GM18909 (cell line): ENCODE measurements around the gene KDM8.
"Not testable (repeated sequence)": the region's sequence is repeated elsewhere in the genome, so short reads cannot be mapped to it uniquely, and the experiment has no call there.

ENCODE experiments used
- ATAC-seq: cut with Tn5 transposase; IDR thresholded peaks from one replicate; pipeline ENCODE4 v1.9.1; 2021; ENCODE audit warnings: mild to moderate bottlenecking; ENCODE audit not compliant: unreplicated experiment, poor library complexity

The KDM8 gene

DNA sequence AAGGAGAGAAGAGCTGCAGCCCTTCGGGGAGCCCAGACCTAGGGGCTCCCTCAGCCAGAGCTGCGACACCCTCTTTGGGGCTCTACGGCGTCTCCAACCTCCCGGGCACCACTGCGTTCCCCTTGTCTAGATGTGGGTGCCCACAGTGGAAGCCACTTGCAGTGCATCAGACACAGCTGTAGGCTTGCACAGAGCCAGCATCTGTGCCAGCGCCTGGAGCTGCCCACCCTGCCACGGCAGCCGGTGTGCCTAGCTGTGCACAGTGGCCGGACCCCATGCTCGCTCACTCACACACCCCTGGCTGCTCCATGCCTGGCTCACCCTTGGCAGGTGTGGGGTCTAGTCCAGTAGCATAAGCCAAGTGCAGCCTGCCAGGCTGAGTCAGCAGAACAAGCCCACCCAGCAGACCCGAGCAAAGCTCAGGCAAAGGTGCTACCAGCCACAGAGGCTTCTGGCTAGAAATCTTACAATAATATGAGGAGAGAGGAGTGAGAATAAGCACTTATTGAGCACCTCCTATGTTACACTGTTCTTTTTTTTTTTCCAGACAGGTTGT lies 12.9 kb upstream of the KDM8 start:
- ATAC-seq: no peak

DNA sequence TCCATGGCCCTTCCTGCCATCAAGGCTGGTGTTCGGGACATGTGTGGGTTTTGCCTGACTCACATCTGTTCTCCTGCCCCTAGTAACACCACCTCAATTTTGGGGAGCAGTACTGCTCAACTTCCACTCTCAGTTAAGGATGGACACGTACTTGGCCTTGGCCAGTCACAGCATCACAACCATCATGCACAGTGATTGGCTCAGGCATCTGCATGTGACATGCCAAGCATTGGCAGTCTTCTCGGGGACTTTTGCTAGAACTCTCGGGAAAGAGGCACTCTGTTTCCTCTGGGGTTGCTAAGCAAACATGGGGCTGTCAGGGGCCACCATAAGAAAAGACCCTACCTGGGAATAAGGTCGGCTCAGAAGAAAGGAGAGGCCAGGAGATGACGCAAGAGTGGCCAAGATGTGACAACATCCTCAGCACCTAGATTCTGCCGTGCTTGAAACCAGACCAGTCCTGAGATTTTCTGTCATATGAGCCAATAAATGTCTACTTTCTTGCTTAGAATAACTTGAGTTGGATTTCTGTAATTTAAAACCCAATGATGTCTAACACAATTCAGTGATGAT lies 11.9 kb upstream of the KDM8 start:
- ATAC-seq: no peak

DNA sequence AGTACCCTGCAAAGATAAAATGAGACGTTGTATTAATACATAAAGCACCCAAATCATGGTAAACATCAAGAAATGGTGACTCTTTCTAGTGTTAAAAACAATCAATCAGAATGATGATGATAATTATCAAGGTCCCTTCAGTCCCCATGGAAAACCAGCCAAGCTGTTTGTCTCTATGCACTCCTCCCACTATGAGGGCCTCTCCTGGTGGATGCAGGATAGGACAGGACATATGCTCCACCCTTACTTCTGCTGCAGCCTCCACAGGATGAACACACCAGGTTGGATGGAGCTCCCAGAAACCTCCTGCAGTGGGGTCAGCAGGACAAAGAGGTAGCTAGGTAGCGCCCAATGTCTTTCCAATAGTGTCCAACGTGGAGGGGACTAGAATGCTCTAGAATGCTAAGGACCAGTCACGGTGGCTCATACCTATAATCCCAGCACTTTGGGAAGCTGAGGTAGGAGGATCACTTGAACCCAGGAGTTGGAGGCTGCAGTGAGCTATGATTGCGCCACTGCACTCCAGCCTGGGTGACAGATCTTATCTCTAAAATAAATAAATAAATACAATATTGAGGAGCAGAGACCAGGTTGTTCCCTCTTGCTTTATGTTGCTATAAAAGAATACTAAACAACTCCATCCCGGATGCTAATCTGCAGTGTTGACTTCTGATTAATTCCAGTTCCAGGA lies 9.9 kb upstream of the KDM8 start:
- ATAC-seq: no peak

DNA sequence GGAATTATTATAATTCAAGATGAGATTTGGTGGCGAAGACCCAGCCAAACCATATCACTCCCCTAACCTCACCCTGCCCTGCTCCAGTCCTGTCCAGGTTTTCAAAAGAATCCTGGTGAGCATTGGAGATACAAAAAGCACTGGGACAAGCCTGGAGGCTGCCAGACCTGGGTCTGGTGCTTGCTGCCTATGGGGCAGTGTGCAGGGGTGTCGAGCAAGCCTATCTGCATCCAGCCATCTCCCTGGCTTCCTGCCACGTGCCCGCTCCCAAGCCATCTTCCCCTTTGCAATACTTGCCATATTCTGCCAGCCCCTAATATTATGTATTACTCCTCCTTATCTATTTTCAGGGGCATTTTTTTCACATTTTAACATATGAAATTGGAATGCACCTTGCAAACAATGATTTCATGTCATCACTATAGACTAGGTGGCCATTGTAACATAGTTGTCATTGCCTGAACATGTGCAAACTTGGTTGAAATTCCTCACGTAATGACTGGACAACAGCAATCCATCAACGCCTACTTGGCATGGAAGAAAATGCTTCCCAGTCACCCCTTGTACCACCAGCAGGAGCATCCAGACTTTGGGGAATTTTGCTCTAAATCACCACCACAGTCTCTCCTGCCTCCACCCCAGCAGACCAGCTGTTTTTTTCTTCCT lies 8.1 kb upstream of the KDM8 start:
- no peak for ATAC-seq

DNA sequence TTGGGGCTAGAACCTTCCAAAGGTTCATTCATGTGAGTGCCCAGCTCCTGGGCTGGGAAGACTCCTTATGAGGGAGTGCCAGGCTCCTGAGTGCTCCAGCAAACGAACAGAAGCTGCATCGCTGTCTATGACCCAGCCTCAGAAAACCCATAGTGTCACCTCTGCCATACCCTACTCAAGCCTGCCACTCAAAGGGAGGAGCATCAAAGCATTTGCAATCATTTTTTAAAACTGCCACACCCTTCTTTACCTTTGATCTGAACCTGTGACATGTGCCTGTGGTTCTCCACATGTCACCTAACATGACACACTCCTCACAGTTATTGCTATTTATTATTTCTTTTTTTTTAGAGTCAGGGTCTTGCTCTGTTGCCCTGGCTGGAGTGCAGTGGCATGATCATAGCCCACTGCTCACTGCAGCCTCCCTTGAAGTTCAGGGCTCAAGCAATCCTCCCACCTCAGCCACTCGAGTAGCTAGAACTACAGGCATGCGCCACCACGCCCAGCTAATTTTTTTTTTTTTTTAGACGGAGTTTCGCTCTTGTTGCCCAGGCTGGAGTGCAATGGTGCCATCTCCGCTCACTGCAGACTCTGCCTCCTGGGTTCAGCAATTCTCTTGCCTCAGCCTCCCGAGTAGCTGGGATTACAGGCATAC lies 7.3 kb upstream of the KDM8 start:
- ATAC-seq: no peak

DNA sequence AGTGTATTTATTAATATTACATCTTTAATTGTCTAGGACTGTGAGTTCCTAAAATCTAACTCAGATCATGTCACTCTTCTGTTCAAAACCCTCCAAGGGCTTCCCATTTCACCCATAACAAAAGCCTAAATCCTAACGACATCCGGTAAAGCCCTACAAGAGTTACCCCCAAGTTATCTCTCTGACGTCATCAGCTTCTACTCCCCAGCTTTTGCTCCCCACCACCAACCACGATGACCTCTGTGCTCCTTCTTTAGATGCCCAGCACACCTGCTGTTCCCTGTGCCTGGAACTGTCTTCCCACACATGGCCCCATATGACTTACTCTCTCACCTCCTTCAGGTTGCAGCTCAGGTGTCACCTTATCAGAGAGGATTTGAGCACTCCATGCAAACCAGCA lies 6.3 kb upstream of the KDM8 start:
- ATAC-seq: no peak

DNA sequence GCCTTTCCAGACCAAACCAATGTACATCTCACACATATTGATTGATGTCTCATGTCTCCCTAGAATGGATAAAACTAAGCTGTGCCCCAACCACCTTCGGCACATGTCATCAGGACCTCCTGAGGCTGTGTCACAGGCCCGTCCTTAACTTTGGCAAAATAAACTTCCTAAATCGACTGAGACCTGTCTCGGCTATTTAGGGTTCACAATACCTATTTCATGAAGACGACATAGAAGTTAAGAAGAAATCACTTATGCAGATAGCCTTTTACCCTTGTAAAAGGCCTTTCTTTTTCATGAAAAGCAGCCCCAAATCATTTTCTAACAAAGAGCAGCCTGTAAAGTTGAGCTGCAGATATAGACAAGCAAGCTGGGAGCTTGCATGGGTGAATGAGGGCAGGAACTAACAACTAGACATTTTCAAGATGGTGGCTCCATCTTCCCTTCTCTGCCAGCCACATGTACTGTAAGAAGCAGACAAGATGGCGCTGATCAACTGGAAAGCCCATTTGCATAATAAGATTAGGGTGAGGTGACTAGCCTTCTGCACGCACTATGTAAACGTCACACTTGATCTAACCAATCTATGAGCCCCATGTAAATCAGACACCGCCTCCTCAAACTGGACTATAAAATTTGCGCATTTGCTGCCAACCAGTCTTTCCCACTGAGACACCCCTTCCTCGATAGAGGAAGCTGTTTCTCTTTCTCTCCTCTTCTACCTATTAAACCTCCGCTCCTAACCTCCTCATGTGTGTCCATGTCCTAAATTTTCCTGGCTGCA lies 4.7 kb upstream of the KDM8 start:
- ATAC-seq: no peak

DNA sequence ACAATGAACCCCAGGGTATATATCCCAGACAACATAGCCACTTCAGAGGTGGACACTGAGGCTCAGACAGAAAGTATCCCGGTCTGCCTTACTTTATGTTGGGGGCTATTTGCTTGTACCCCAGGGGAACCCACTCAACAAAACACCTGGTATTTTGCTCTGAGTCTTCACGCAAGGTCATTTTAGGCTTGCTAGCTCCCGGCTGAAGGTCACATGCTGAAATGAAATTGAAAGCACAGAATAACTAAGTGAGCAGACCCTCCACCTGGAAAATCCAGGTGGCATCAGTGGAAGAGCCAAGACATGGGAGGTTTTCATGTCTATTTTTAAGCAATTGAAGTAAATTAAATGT lies 4.1 kb upstream of the KDM8 start:
- ATAC-seq: no peak

DNA sequence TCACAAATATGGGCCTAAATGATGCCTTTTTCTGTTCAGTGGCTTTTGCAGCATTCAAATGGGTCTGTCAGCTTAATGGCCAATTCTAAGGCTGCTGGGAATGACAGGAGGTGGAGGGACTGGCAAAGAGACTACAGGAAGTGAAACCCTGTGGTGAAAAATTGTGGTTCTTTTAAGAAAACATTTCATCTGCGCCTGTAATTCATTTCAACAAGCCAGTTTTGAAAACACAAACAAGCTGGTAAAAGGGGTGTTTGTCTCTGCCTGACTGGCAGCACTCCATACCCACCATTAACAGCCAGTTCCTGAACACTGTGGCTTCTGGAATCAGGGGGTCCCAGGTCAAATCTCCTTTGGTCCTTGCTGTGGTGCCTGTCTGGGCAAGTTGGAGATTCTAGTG lies 3.6 kb upstream of the KDM8 start:
- peak; percentile 40 for ATAC-seq

DNA sequence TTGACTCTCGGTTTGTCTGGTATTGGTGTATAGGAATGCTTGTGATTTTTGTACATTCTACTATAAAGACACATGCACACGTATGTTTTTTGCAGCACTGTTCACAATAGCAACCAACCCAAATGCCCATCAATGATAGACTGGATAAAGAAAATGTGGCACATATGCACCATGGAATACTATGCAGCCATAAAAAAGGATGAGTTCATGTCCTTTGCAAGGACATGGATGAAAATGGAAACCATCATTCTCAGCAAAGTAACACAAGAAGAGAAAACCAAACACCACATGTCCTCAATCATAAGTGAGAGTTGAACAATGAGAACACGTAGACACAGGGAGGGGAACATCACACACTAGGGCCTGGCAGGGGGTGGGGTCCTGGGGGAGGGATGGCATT lies 2.4 kb upstream of the KDM8 start:
- ATAC-seq: not testable (repeated sequence)

DNA sequence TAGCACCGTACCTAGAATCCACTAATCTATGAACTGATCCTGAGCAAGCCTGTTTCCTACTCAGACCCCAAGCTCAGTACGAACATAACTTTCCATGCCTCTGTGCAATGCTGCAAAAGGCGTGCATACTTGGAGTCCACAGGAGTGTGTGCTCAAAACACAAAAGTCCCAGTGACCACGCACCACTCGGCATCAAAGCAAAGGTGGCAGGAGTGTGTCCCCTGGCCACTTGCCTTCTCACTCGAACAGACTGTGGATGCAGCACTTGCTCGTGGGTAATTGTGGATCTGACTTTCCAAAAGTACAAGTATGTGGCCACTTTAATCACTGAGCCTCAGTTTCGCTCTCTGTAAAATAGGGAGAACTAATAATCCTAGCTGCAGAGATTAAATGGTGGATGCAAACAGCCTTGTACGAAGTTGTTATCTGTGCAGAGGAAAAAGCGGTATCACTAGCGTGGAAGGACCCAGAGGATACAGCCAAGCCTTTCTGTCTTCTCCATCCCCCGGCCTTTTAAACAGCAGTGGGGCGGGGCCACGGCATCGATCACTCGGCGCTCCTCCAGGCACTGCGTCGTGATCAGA lies 311 bp upstream of the KDM8 start:
- ATAC-seq: peak; percentile 69

DNA sequence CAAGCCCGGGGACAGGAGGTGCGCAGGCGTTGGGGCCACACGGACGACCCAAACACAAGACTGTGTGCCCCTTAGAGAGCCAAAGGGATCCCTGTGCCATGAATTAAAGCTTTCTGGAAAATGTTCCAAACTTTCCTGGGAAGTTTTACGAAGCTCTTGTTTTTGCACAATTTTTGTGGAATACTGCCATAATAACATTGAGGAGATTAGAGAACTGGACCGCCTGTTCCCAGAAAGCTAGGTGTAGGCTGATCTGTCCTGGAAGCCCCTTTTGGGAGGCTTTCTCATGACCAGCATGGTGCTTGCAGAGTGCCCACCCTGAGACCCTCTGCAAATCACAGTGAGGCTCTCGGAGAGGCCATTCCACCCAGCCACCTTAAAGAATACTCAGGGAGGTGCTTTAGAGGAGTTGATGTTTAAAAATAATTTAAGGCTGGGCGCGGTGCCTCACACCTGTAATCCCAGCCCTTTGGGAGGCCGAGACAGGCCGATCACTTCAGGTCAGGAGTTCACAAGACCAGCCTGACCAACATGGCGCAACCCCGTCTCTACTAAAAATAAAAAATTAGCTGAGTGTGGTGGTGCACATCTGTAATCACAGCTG lies 1.1 kb downstream of the KDM8 start:
- no peak for ATAC-seq

DNA sequence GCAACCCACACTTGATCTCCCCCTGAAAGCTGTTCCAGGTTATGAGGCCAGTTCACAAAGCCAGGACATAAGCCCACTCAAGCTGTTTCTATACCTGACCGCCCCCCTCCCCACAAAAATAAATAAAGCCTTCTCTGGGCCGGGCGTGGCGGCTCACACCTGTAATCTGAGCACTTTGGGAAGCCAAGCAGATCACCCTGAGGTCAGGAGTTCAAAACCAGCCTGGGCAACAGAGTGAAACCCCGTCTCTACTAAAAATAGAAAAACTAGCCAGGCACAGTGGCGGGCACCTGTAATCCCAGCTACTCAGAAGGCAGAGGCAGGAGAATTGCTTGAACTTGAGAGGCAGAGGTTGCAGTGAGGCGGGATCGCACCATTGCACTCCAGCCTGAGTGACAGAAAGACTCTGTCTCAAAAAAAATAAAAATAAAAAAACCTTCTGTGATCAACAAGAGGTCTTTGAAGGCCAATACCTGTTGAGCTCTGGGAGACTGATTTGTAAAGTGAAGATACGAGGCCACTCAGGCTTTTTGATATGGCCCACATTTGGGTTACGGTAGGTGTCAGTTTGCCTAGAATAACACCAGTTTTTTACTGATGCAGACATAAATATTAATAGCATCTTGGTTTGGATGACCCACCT lies 2.2 kb downstream of the KDM8 start:
- no peak for ATAC-seq

DNA sequence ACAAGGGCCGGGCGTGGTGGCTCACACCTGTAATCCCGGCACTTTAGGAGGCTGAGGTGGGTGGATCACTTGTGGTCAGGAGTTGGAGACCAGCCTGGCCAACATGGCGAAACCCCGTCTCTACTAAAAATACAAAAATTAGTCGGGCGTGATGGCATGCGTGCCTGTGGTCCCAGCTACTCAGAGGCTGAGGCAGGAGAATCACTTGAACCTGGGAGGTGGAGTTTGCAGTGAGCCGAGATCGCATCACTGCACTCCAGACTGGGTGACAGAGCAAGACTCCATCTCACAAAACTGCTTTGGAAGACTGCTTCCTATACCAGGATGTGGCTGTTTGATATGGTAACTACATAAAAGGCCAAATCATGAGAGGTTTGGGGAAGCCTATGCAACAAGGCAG lies 3.8 kb downstream of the KDM8 start:
- ATAC-seq: not testable (repeated sequence)

DNA sequence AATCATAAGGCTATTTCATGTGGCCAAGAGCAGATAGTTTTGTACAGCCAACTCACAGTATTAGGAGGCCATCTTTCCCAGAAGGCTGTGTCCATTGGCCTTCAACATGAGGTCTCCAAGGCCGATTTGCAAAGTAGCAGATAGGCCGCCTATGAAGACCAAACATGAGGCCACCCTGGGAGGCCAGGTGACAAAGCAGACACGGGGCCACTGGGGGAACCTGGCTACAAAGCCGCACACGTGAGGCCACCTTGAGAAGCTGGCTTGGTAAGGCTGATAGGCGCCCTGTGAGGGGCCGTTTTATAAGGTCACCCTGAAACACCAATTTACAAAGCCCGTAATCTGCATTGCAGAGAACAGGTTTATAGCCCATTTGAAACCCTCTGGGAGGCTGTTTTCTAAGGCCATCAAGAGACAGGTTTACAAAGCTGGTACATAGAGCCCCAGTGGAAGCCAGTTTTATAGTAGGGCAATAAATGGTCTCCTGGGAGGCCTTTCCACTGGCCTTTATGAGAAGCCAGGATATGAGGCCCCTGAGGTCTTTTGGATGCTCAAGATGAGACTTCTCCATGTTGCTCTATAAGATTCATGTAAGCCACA lies 4.9 kb downstream of the KDM8 start:
- no peak for ATAC-seq

DNA sequence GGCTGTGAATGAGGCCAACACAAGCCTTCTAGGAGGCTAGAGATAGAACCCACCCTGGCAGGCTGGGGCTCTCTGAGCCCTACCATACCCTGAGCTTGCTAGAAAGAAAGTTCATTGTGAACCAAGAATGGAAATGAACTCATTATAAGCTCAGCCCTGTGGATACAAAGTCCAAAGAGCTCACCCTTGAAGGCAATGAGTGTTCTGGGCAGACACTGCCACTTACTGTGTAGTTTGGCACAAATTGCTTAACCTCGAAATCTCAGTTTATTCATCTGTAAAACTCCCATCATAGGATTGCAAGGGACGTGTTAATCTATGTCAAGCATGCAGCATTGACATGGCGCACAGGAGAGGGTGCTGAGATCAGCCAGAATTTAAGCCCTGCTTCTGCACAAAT lies 5.5 kb downstream of the KDM8 start:
- ATAC-seq: no peak

DNA sequence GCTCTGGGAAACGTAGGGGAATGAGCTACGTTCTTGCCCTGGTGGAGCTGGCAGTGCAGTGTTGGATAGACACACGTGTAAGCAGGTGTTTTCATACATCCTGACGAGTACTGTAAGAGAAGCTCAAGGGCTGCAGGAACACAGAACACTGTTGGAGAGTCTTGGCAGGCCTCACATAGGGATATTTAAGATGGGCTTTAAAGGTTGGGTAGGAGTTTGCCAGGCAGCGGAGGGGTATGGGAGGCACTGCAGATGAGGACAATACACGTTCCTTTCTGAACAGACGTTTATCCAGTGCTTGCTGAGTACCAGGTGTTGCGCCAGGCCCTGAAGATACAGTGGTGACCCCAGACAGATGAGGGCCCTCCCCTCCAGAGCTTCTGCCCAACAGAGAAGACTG lies 6.3 kb downstream of the KDM8 start:
- no peak for ATAC-seq

DNA sequence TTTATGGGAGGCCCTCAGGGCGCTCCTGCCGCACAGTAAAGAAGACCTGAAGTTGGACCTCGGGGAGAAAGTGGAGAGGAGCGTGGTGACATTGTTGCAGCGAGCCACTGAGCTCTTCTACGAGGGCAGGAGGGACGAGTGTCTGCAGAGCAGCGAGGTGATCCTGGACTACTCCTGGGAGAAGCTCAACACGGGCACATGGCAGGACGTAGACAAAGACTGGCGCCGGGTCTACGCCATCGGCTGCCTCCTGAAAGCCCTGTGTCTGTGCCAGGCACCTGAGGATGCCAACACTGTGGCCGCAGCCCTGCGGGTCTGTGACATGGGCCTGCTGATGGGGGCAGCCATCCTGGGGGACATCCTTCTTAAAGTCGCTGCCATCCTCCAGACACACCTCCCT lies 6.8 kb downstream of the KDM8 start:
- ATAC-seq: no peak

DNA sequence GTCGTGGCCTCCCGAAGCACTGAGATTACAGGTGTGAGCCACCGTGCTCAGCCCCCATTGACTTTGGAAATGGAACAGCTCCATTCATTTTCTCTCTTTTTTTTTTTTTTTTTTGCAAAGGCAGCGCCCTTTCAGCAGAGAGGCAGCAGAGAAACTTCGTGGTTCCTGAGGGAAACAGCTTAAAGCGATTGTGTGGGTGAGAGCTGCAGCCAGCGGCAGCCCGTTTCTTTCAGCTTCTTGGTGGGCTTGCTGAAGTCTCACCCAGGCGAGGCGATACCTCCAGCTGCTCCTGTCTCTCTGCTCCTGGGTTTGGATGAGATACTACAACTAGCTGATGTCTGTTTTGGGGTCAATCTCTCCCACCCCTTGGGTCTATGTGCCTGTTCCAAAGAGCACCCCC lies 7.7 kb downstream of the KDM8 start:
- no peak for ATAC-seq
